Loucy (cell line): ENCODE results near the gene ANXA6.

Source experiments
- CTCF ChIP-seq: fragments of 200-600 bp; sonication (generic); conservative IDR thresholded peaks from 2 replicates; pipeline ENCODE4 v1.5.1; 2014; ENCODE audit warnings: mild to moderate bottlenecking, antibody characterized with exemption, low read length
- EZH2phosphoT487 ChIP-seq: fragments of 200-600 bp; IDR thresholded peaks from 2 replicates; pipeline ENCODE4 v1.6.1; 2018; ENCODE audit warnings: antibody characterized with exemption, mild to moderate bottlenecking, moderate library complexity, borderline replicate concordance

DNA sequence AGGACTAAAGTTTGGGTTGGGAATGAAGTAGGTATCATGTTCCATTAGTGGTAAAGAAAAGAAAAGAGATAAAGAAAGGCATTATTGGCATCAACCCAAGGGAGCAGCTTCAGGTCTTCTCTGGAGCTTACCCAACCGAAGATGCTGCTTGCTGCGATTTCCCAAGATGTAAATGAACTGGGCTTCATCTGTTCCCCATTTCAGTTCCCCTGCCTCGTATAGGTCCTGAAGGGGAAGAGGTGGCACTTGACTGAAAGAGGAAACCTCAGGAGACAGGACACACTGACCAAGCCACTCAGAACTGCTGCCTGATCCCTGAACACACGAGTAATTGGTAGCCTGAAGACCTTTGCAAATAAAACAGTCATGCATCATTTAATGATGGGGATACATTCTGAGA lies 24.6 kb downstream of the ANXA6 start:
- TF ChIP-seq CTCF = no peak
- no peak for TF ChIP-seq EZH2phosphoT487
